Nephron progenitor cell (in vitro differentiated cells): Measurements from ENCODE around the gene CD72.
A peak's percentile ranks its signal among the peaks of the same experiment; 100 is the strongest.
"Not testable (repeated sequence)": the region's sequence is repeated elsewhere in the genome, so short reads cannot be mapped to it uniquely, and the experiment has no call there.

Experiments
- DNase-seq: peaks from one replicate; pipeline ENCODE4 v3.0.0; 2021
- H3K27ac Mint-ChIP-seq: 2 replicates; pipeline ENCODE4 v1.8.0; 2021; ENCODE audit warnings: mild to moderate bottlenecking, moderate library complexity, mixed read lengths
- H3K27me3 Mint-ChIP-seq: 2 replicates; pipeline ENCODE4 v1.8.0; 2021; ENCODE audit warnings: mild to moderate bottlenecking, low read depth, mixed read lengths; ENCODE audit not compliant: poor library complexity
- H3K36me3 Mint-ChIP-seq: 2 replicates; pipeline ENCODE4 v1.8.0; 2021; ENCODE audit warnings: low read depth, mixed read lengths
- H3K4me1 Mint-ChIP-seq: 2 replicates; pipeline ENCODE4 v1.8.0; 2021; ENCODE audit warnings: mixed read lengths
- H3K4me3 Mint-ChIP-seq: 2 replicates; pipeline ENCODE4 v1.8.0; 2021; ENCODE audit warnings: mild to moderate bottlenecking, moderate library complexity, mixed read lengths
- H3K9me3 Mint-ChIP-seq: 2 replicates; pipeline ENCODE4 v1.8.0; 2021; ENCODE audit warnings: mild to moderate bottlenecking, moderate library complexity, mixed read lengths
- TF ChIP-seq, protein P1 (sequence below): fragments of 200-600 bp; sonication (generic); IDR thresholded peaks from 2 replicates; pipeline ENCODE4 v1.5.0; 2021; ENCODE audit warnings: antibody characterized with exemption

CD72 gene

GRCh38 chr9:35612843-35613242 lies 5.4 kb downstream of the CD72 start:
- no peak overlapping the region for H3K27ac Mint-ChIP-seq
- H3K9me3 Mint-ChIP-seq: no peaks in the 10 kb centered on the region
- no peak overlapping the region for H3K4me3 Mint-ChIP-seq
- TF ChIP-seq, protein P1, sequence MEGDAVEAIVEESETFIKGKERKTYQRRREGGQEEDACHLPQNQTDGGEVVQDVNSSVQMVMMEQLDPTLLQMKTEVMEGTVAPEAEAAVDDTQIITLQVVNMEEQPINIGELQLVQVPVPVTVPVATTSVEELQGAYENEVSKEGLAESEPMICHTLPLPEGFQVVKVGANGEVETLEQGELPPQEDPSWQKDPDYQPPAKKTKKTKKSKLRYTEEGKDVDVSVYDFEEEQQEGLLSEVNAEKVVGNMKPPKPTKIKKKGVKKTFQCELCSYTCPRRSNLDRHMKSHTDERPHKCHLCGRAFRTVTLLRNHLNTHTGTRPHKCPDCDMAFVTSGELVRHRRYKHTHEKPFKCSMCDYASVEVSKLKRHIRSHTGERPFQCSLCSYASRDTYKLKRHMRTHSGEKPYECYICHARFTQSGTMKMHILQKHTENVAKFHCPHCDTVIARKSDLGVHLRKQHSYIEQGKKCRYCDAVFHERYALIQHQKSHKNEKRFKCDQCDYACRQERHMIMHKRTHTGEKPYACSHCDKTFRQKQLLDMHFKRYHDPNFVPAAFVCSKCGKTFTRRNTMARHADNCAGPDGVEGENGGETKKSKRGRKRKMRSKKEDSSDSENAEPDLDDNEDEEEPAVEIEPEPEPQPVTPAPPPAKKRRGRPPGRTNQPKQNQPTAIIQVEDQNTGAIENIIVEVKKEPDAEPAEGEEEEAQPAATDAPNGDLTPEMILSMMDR: no peak
- H3K4me1 Mint-ChIP-seq: peaks cover 7% of the 10 kb centered on the region
- H3K27me3 Mint-ChIP-seq: peaks cover 64% of the 10 kb centered on the region
- no peak for DNase-seq
- H3K36me3 Mint-ChIP-seq: peaks cover 6% of the 10 kb centered on the region

- Mint-ChIP-seq H3K4me1 (peaks cover 12% of the 10 kb centered on the region), H3K36me3 (peaks cover 11% of the 10 kb centered on the region), H3K27me3 (peaks cover 56% of the 10 kb centered on the region)
- H3K4me3 Mint-ChIP-seq, H3K27ac Mint-ChIP-seq, H3K9me3 Mint-ChIP-seq, DNase-seq: not testable (repeated sequence)
These were observed 6.1 kb downstream of the CD72 start for GRCh38 chr9:35612066-35612465.

DNA sequence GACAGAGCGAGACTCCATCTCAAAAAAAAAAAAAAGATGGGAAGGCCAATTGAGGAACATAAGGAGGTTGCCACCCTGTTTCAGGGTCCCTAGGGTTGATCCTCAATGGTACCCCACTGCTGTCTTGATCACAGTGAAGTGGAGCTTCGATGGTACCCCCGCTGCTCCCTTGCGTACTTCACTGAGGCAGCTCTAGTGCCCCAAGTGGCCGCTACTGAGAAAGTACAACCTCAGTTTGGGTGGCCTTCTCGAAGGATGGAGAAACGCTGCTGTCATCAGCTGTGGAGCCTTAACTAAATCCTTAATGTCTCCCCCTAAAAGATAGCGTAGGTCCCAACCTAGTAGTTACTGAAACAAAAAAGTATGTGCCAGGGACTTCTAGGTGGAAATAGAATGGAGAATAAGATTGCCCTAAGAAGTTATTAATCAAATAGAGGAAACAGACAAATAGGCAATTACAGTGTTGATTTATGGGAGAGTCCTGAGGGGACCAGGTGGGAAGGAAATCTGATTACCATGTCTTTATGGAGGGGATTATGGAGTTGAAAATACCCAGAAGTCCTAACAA lies 6.9 kb downstream of the CD72 start:
- peak; percentile 49 for DNase-seq
- H3K9me3 Mint-ChIP-seq: no peaks in the 10 kb centered on the region
- H3K27me3 Mint-ChIP-seq: peaks cover 49% of the 10 kb centered on the region
- H3K4me1 Mint-ChIP-seq: peaks cover 15% of the 10 kb centered on the region
- no peak overlapping the region for H3K27ac Mint-ChIP-seq
- TF ChIP-seq, protein P1: peak; percentile 54
- H3K4me3 Mint-ChIP-seq: no peak overlapping the region
- peaks cover 11% of the 10 kb centered on the region for H3K36me3 Mint-ChIP-seq

DNA sequence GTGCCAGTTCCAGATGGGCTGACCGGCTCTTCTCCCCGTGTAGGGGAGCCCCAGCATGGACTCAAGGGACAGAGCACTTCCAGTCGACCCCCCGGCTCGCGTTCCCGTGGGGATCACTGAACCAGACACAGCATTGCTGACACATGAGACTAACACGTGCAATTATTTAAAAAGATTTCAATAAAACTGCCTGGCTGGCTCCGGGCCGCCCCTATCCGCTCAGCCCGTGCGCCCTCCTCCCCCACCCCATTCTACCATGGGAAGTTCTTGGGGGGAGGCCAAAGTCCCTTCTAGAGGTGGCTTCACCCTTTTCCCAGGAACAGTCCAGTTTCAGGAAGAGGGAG lies 8.4 kb downstream of the CD72 start:
- no peak for DNase-seq
- H3K27me3 Mint-ChIP-seq: peaks cover 33% of the 10 kb centered on the region
- H3K27ac Mint-ChIP-seq: no peak overlapping the region
- no peak overlapping the region for H3K4me3 Mint-ChIP-seq
- no peaks in the 10 kb centered on the region for H3K9me3 Mint-ChIP-seq
- peaks cover 17% of the 10 kb centered on the region for H3K4me1 Mint-ChIP-seq
- H3K36me3 Mint-ChIP-seq: peaks cover 11% of the 10 kb centered on the region
- TF ChIP-seq, protein P1: no peak

DNA sequence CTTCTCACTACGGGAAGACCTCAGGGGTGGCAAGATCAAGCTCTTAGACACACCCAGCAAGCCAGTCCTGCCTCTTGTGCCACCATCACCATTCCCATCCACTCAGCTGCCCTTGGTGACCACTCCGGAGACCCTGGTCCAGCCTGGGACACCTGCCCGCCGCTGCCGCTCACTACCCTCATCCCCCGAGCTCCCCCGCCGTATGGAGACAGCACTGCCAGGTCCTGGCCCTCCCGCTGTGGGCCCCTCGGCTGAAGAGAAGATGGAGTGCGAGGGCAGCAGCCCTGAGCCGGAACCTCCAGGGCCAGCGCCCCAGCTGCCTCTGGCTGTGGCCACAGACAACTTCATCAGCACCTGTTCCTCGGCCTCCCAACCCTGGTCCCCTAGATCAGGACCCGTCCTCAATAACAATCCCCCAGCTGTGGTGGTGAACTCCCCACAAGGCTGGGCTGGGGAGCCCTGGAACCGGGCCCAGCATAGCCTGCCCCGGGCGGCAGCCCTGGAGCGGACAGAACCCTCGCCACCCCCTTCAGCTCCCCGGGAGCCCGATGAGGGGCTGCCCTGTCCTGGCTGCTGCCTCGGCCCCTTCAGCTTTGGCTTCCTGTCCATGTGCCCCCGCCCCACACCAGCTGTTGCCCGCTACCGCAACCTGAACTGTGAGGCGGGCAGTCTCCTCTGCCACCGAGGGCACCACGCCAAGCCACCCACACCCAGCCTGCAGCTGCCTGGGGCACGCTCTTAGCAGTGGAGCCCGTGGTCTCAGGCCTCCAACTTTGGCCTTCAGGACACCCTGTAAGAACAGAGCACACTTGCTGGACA lies 9.0 kb downstream of the CD72 start:
- no peaks in the 10 kb centered on the region for H3K9me3 Mint-ChIP-seq
- DNase-seq: no peak
- peaks cover 28% of the 10 kb centered on the region for H3K27me3 Mint-ChIP-seq
- peaks cover 11% of the 10 kb centered on the region for H3K36me3 Mint-ChIP-seq
- H3K4me1 Mint-ChIP-seq: peaks cover 22% of the 10 kb centered on the region
- TF ChIP-seq, protein P1: no peak
- no peak overlapping the region for H3K4me3 Mint-ChIP-seq
- no peak overlapping the region for H3K27ac Mint-ChIP-seq

- H3K4me3 Mint-ChIP-seq: no peak overlapping the region
- TF ChIP-seq, protein P1: no peak
- H3K9me3 Mint-ChIP-seq: no peaks in the 10 kb centered on the region
- DNase-seq: no peak
- H3K36me3 Mint-ChIP-seq: peaks cover 11% of the 10 kb centered on the region
- peaks cover 18% of the 10 kb centered on the region for H3K27me3 Mint-ChIP-seq
- H3K4me1 Mint-ChIP-seq: peaks cover 30% of the 10 kb centered on the region
- no peak overlapping the region for H3K27ac Mint-ChIP-seq
These were observed 10.0 kb downstream of the CD72 start for GRCh38 chr9:35608221-35608620.
